GM12864 (cell line): ENCODE results near the gene CYTH1.

ENCODE experiments used
- DNase-seq: peaks from one replicate; pipeline ENCODE4 v3.0.0-alpha.2; 2011; ENCODE audit warnings: low read depth
- H3K4me3 ChIP-seq: 2 replicates; pipeline ENCODE4 v1.5.1; 2011; ENCODE audit warnings: mild to moderate bottlenecking, low read depth, low read length, control low read depth
- TF ChIP-seq, protein P1 (sequence below): IDR thresholded peaks from 2 replicates; pipeline ENCODE4 v1.5.1; 2011; ENCODE audit warnings: low read depth, mild to moderate bottlenecking, moderate library complexity, low read length, control low read depth, inconsistent platforms; ENCODE audit errors: missing control alignments

Gene CYTH1

DNA sequence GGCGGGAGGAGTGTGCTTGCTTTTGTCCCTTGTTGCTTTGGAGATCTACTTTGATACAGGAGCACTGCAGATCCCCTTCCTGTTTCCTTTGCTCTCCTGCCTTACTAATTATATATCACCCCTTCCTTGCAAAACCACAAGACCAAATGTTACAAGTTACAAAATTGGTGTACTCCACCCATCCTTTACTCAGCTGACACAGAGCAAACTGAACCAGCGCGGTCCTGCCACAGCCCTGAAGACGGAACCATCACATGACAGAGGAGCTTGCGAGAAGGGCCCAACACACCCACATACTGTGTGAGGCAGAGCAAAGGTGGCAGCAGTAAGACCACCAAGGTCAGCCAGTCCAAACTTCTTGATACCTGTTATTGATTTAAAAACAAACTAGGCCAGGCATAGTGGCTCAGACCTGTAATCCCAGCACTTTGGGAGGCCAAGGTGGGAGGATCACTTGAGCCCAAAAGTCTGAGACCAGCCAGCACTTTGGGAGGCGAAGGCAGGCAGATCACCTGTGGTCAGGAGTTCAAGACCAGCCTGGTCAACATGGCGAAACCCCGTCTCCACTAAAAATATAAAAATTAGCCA, 33.2 kb downstream of the CYTH1 start:
- TF ChIP-seq, protein P1, sequence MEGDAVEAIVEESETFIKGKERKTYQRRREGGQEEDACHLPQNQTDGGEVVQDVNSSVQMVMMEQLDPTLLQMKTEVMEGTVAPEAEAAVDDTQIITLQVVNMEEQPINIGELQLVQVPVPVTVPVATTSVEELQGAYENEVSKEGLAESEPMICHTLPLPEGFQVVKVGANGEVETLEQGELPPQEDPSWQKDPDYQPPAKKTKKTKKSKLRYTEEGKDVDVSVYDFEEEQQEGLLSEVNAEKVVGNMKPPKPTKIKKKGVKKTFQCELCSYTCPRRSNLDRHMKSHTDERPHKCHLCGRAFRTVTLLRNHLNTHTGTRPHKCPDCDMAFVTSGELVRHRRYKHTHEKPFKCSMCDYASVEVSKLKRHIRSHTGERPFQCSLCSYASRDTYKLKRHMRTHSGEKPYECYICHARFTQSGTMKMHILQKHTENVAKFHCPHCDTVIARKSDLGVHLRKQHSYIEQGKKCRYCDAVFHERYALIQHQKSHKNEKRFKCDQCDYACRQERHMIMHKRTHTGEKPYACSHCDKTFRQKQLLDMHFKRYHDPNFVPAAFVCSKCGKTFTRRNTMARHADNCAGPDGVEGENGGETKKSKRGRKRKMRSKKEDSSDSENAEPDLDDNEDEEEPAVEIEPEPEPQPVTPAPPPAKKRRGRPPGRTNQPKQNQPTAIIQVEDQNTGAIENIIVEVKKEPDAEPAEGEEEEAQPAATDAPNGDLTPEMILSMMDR = no peak
- H3K4me3 ChIP-seq = peak overlapping the region; percentile 18
- peak; percentile 75 for DNase-seq

DNA sequence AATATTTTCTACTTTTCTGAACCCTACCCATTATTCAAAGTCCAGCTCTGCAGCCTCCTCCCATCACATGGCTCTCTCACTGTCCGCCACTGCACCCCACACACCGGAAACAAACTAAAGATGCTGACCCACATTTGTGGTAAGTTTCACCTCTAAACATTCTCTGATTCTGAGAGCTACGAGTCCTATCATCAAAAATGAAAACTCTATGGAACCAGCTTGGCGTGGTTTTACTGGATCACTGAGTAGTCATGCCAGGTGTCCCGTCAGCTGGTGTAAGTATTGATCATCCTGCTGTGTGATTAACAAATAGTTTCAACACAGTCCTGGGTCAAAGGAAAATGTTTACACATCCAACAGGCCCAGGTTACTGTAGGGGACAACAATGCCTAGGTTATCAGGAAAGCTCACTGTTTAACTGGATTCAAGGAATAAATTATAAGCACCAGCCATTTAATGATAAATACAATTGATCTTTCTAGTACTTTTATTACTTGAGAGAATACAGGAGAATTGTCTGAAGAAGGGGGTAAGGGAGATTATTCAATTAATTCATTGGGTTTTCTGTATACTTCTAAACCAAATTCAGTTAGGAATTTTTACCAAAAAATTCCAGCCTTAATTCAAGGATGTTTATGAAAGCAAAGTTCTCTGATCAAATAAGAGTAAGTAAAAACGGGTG, 33.9 kb downstream of the CYTH1 start:
- H3K4me3 ChIP-seq = peak overlapping the region; percentile 24
- TF ChIP-seq, protein P1 = no peak
- peak; percentile 55 for DNase-seq

GRCh38 chr17:78747488-78747887, 34.6 kb downstream of the CYTH1 start:
- TF ChIP-seq, protein P1 = no peak
- H3K4me3 ChIP-seq = no peak overlapping the region
- no peak for DNase-seq

- no peak for DNase-seq
- TF ChIP-seq, protein P1 = no peak
- H3K4me3 ChIP-seq = no peak overlapping the region
These were observed 35.2 kb downstream of the CYTH1 start for GRCh38 chr17:78746949-78747269.

DNA sequence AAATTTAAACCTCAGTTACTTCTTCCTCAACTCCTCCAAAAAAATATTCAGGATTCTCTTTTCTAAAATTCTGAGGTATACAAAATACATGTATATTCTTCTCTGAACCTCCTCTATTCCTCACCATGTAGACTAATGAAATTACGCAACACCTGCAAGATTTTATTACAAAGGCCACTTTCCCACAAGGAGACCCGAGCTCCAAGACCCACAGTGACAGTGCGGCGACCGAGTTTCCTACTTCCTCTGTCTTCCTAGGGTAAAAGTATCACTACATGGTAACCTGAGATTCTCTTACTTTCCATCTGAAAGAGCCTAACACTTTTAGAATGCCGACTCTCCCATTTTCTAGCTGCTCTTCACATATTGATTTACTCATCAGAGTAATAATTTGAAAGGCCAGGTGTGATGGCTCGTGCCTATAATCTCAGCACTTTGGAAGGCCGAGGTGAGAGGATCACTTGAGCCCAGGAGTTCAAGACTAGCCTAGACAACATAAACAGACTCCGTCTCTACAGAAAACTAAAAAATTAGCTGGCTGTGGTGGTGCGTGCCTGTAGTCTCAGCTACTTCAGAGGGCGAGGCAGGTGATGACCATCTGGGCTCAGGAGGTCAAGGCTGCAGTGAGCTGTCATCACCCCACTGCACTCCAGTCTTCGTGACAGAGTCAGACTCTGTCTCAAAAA, 35.7 kb downstream of the CYTH1 start:
- no peak overlapping the region for H3K4me3 ChIP-seq
- no peak for DNase-seq
- TF ChIP-seq, protein P1 = no peak

GRCh38 chr17:78745407-78746088, 36.5 kb downstream of the CYTH1 start:
- no peak for DNase-seq
- H3K4me3 ChIP-seq = no peak overlapping the region
- TF ChIP-seq, protein P1 = peak; percentile 40
